Measurements from ENCODE around the gene AJAP1.

The AJAP1 gene

DNA sequence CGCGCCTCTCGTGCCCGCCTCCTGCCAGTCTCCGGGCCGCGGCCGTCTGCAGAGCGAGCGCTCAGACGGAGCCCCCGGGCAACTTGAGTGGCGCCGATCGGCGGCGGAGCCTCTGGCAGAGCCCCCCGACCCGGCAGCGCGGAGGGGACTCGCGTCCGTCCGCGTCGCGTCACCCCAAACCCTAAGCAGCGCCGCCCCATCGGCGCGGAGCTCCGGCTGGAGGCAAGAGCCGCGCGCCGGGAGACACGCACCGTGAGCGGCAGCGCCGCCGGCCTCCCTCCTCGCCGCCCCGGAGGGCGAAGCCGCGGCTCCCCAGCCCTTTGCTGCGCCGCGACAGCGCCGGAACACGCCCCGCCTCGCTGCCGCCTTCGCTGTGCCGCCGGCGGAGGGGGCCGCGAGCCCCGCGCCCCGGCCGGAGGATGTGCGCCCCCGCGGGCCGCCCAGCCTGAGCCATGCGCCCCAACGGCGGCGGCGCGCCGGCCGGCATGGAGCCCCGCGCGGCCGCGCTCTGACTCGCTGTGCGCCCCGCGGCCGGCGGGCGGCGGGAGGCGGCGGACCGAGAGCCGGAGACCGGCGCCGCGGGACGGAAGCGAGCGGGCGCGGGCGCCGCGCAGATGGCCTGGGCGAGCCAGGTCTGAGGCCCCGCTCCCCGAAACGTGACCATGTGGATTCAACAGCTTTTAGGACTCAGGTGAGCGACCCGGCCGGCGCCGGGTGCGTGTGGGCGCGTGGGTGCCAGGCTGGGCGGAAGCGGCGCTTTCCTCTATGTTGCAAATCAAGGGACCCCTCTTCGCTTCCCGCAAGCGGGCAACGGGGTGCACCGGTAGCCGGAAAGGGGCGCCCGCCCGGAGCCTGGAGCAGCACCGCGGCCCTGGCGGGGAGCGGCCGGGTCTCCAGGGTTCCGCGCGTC, 610 bp downstream of the AJAP1 start:
- H3K9me3 Mint-ChIP-seq, result no peaks in the 10 kb centered on the region
- H3K36me3 Mint-ChIP-seq (ENCODE audit: insufficient read depth), result no peaks in the 10 kb centered on the region
- no peak overlapping the region for H3K4me3 Mint-ChIP-seq
- no peaks in the 10 kb centered on the region for H3K4me1 Mint-ChIP-seq
- no peak for ATAC-seq (replicated peaks; ENCODE audit: extremely low read depth, poor library complexity, severe bottlenecking)
- no peak overlapping the region for H3K27ac Mint-ChIP-seq (ENCODE audit: low read depth)
- peaks cover 40% of the 10 kb centered on the region for H3K27me3 Mint-ChIP-seq
- DNase-seq (ENCODE audit: low spot score in 2 of 2), result no peak

DNA sequence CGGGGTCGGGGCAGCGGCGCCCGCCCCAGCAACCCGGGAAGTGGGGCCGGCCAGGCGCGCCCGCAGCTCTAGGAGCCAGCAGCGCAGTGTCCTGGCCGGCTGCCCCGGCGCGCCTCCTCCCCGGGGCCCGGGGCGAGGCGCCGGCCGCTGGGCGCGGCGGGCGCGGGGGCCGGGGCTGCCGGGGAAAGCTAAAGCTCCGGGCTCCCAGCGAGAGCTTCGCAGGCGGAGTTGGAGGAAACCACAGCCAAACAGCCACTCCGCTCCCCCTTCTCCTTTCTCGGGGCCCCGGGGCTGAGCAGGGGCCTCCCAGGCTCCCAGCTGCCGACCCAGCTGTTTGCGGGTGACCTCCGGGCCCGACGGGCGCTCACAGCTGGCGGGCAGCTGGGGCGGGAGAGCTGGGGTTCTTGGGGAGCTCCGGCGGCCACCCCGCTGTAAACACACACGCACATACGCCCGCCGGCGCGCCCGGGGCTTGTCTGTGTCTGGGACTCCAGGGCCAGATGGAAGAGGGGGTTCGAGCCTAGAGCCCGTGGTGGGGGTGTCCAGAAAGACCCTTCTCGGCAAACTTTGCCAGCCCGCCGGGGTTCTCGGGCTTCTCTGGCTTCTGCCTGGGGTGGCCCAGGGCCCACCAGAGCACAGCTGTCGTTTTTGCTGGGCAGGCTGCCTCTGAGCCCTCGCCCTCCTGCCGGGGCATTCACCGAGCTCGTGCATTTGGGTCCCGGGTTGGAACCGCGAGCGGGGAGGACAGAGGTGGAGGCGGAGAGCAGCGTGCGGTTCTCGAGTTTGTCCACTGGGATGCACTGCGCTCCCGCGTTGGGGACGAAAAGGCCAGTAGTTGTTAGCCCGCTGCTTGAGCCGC, 1.5 kb downstream of the AJAP1 start:
- DNase-seq (ENCODE audit: low spot score in 2 of 2) (no peak), ATAC-seq (replicated peaks; ENCODE audit: extremely low read depth, poor library complexity, severe bottlenecking) (no peak)
- H3K9me3 Mint-ChIP-seq, result no peaks in the 10 kb centered on the region
- H3K27ac Mint-ChIP-seq (ENCODE audit: low read depth), result no peak overlapping the region
- H3K4me3 Mint-ChIP-seq, result no peak overlapping the region
- H3K36me3 Mint-ChIP-seq (ENCODE audit: insufficient read depth), result no peaks in the 10 kb centered on the region
- no peaks in the 10 kb centered on the region for H3K4me1 Mint-ChIP-seq
- H3K27me3 Mint-ChIP-seq, result peaks cover 49% of the 10 kb centered on the region

DNA sequence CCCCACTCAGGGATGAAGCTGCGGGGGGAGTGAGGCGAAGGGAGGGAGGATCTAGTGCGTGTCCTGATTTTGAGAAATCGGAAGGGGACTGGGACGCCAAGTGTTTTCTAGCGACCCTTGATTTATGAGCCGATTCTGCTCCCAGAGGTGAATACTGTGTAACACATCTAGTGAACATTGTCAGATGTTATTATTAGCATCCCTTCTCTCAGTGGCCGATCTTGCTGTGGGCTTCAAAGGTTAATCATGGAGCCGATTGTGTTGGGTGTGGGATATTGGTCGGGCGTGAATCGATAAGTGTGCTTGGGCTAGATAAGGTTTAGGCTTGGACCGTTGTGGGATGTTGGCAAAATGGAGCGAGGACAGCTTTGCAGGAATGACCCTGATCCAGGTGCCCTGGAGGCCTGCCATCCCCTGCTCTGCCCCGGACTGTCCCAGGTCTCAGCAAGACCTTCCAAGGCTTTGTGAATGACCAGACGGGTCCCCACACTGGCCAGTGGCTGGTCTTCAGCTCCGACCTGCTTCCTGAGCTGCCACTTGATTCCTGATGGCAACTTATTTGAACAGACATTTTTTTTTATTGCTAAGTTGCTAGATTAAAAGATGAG, 2.2 kb downstream of the AJAP1 start:
- Mint-ChIP-seq H3K9me3 (no peaks in the 10 kb centered on the region), H3K36me3 (ENCODE audit: insufficient read depth) (no peaks in the 10 kb centered on the region), H3K27me3 (peaks cover 53% of the 10 kb centered on the region), H3K4me1 (no peaks in the 10 kb centered on the region), H3K4me3 (no peak overlapping the region), H3K27ac (ENCODE audit: low read depth) (no peak overlapping the region)
- no peak for ATAC-seq (replicated peaks; ENCODE audit: extremely low read depth, poor library complexity, severe bottlenecking)
- DNase-seq (ENCODE audit: low spot score in 2 of 2), result no peak

DNA sequence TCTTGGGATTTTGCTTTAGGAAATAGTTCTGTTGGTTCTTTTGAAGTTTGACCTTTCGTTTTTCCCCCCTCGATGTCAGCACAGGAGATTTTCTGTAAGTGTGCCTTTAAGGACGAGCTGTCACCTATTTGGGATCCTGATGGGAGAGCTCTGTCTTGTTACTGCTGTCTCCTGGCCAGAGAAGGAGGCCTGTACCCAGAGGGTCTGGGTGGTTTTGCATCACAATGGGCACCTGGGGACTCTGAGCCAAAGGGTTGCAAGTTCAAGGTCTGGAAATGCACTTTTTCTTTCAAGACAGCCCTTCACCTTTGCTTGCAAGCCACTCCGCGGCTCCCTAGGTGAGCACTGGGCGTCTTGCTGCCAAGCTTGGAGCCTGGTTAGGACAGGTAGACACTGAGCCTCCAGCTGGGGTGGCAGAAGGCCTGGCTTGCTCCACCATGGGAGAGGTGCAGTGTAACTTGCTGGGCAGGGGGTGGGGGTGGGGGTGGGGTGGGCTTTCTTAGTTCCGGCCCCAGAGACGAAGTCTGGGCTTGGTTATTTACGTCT, 2.9 kb downstream of the AJAP1 start:
- no peaks in the 10 kb centered on the region for H3K9me3 Mint-ChIP-seq
- no peak overlapping the region for H3K4me3 Mint-ChIP-seq
- H3K4me1 Mint-ChIP-seq, result no peaks in the 10 kb centered on the region
- H3K27me3 Mint-ChIP-seq, result peaks cover 56% of the 10 kb centered on the region
- ATAC-seq (replicated peaks; ENCODE audit: extremely low read depth, poor library complexity, severe bottlenecking) (no peak), DNase-seq (ENCODE audit: low spot score in 2 of 2) (no peak)
- H3K36me3 Mint-ChIP-seq (ENCODE audit: insufficient read depth), result no peaks in the 10 kb centered on the region
- no peak overlapping the region for H3K27ac Mint-ChIP-seq (ENCODE audit: low read depth)

DNA sequence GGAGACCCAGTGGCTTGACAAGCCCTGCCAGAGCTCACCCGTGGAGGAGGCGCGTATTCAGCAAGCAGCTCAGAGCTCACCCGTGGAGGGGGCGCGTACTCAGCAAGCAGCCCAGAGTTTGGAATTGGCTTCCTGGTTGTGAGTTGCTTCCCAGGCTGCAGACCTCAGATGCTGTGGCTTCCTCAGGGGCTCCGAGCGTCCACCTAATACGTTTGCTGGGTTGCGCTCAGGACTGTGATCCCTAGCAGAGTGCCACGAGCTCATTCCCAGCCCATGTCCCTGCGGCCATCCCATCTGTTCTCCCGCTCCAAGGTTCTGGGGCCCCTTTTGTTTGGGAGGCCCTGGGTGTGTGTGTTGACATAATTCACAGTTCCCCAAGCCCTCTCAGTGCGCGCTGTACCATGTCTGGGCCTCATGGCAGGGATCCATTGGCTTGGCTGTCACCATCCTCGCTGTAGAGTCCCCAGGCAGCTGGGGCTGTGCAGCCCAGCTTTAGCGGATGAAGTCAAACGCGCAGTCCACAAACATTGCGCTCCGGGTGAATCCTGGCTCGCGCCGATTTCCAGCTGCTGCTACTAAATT, 3.6 kb downstream of the AJAP1 start:
- Mint-ChIP-seq H3K4me3 (no peak overlapping the region), H3K36me3 (ENCODE audit: insufficient read depth) (no peaks in the 10 kb centered on the region), H3K27ac (ENCODE audit: low read depth) (no peak overlapping the region), H3K4me1 (no peaks in the 10 kb centered on the region), H3K9me3 (no peaks in the 10 kb centered on the region), H3K27me3 (peaks cover 63% of the 10 kb centered on the region)
- ATAC-seq (replicated peaks; ENCODE audit: extremely low read depth, poor library complexity, severe bottlenecking) (no peak), DNase-seq (ENCODE audit: low spot score in 2 of 2) (no peak)

DNA sequence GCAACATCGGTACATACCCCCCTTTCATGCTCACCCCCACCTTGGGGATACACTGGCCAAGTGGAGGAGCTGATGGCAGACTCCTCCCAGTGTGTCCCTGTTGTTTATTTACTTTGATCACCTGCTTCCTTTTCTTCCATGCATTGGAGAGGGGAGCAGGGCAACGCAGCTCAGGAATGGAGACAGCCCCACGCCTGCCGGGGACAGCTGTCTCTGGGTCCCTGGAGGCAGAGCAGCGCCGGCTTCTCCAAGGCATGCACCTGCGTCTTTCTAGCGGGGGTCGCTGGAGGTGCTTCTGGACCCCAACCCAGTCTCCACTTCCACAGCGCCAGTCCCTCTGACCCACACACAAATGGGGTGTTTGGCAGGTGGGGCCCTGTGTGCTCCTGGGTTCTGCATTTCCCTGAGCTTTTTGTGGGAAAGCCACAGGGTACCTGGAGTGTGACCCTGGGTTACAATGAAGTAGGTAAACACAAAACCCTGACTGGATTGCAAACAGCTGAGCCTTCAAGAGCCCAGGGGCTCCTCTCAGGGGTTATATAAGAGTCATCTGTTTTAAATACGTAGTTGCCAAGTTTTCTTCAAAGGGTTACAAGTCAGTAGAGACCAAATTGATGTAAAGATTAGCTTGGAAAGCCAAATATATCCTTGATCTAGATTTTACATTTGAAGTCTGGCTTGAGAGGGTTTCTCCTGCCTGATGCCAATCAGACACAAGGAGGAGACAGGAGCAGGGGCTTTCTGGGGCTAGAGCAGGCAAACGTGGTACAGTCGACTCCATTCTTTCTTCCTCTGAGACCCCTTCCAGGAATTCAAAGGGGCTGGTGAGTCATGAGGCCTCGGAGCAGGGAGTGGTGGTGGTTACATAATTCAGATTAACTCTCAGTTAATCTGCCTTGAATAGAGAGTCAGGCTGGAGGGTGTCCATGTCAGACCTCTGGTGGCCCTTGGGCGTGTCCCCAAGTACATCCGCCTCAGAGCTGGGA, 4.5 kb downstream of the AJAP1 start:
- no peak overlapping the region for H3K4me3 Mint-ChIP-seq
- H3K4me1 Mint-ChIP-seq, result no peaks in the 10 kb centered on the region
- DNase-seq (ENCODE audit: low spot score in 2 of 2) (no peak), ATAC-seq (replicated peaks; ENCODE audit: extremely low read depth, poor library complexity, severe bottlenecking) (no peak)
- H3K36me3 Mint-ChIP-seq (ENCODE audit: insufficient read depth), result no peaks in the 10 kb centered on the region
- peaks cover 65% of the 10 kb centered on the region for H3K27me3 Mint-ChIP-seq
- H3K27ac Mint-ChIP-seq (ENCODE audit: low read depth), result no peak overlapping the region
- no peaks in the 10 kb centered on the region for H3K9me3 Mint-ChIP-seq

DNA sequence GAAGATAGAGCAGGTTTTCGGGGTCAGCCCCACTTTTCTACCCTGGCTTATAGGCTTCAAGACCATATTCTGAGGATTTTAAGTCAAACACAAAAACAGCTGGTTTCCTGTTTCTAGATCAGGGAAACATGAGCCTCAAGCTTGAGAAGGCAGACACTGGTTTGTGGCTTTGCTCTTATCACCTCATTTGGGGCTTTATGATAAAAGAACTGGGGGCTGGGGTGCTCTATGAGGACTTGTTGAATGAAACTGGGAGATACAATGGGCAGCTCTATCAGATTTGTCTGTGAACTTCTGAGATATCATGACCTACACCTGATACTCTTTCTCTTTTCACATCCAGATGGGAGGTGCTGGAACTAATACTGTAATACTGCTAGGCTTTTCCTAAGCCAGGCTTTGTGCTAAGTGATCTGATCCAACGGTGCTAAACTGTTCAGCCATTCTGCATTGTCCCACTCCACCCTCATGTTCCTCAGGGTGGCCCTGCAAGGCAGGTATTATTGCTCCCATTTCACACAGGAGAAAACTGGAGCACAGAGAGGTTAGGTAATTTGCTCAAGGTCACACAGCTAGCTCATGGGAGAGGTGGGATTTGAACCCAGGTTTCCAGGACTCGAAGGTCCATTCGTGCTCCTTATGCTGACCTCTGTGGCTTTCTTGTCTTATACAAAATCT, 6.6 kb downstream of the AJAP1 start:
- Mint-ChIP-seq H3K9me3 (no peaks in the 10 kb centered on the region), H3K36me3 (ENCODE audit: insufficient read depth) (no peaks in the 10 kb centered on the region), H3K4me1 (no peaks in the 10 kb centered on the region), H3K4me3 (no peak overlapping the region), H3K27me3 (peaks cover 74% of the 10 kb centered on the region), H3K27ac (ENCODE audit: low read depth) (no peak overlapping the region)
- no peak for ATAC-seq (replicated peaks; ENCODE audit: extremely low read depth, poor library complexity, severe bottlenecking)
- no peak for DNase-seq (ENCODE audit: low spot score in 2 of 2)

DNA sequence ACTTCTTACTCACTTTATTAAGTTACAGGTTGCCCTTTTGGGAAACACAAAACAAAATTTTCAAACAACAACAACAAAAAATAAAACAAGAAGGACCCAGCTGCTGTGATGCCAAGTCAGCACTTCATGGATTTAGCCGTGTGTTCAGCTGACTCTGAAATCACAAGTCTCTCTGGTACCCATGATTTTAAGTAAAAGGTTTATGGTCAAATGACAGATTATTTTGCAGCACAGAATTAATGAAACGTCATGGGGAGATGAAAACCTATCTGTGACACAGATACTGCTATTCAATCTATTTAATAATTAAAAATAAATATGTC, 7.1 kb downstream of the AJAP1 start:
- peaks cover 69% of the 10 kb centered on the region for H3K27me3 Mint-ChIP-seq
- H3K27ac Mint-ChIP-seq (ENCODE audit: low read depth), result no peak overlapping the region
- H3K9me3 Mint-ChIP-seq, result no peaks in the 10 kb centered on the region
- no peak overlapping the region for H3K4me3 Mint-ChIP-seq
- ATAC-seq (replicated peaks; ENCODE audit: extremely low read depth, poor library complexity, severe bottlenecking) (no peak), DNase-seq (ENCODE audit: low spot score in 2 of 2) (no peak)
- no peaks in the 10 kb centered on the region for H3K4me1 Mint-ChIP-seq
- no peaks in the 10 kb centered on the region for H3K36me3 Mint-ChIP-seq (ENCODE audit: insufficient read depth)

DNA sequence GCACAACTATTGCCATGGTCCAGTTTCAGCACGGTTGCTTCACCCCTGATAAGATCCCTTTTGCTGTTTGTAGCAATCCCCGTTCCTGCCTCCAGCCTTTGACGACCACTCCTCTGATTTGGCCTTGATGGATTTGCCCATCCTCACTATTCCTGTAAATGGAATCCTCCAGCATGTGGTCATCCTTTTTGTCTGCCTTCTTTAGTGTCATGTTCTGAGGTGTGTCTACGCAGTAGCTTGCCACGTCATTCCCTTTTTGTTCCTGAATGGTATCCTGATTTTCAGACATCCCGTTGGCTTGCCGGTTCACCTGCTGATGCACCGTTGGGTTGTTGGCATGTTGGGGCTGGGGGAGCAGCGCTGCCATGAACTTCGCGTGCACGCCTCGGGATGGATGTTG, 7.8 kb downstream of the AJAP1 start:
- ATAC-seq (replicated peaks; ENCODE audit: extremely low read depth, poor library complexity, severe bottlenecking) (no peak), DNase-seq (ENCODE audit: low spot score in 2 of 2) (no peak)
- H3K27ac Mint-ChIP-seq (ENCODE audit: low read depth), result no peak overlapping the region
- H3K36me3 Mint-ChIP-seq (ENCODE audit: insufficient read depth), result no peaks in the 10 kb centered on the region
- peaks cover 63% of the 10 kb centered on the region for H3K27me3 Mint-ChIP-seq
- H3K4me1 Mint-ChIP-seq, result no peaks in the 10 kb centered on the region
- no peak overlapping the region for H3K4me3 Mint-ChIP-seq
- no peaks in the 10 kb centered on the region for H3K9me3 Mint-ChIP-seq

DNA sequence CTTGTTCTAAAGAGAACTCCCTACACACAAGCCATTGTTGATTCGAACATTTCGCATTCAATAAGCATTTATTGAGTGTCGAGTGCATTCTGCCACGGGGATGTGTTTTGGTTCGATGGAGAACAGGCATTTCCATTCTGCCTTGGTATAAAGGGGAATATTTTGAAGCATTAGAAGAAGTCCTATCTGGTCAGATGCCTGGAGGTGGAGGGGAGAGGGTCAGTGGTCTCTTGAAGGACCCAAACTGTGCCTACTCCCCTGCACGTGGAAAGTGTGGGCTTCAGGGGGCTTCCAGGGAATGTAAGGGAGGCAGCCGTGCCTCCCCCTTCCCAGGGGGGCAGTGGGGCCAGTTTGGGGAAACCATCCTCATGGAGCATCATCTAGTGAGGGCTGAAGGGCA, 8.3 kb downstream of the AJAP1 start:
- Mint-ChIP-seq H3K4me1 (no peaks in the 10 kb centered on the region), H3K27ac (ENCODE audit: low read depth) (no peak overlapping the region), H3K27me3 (peaks cover 59% of the 10 kb centered on the region), H3K9me3 (no peaks in the 10 kb centered on the region), H3K4me3 (no peak overlapping the region), H3K36me3 (ENCODE audit: insufficient read depth) (no peaks in the 10 kb centered on the region)
- ATAC-seq (replicated peaks; ENCODE audit: extremely low read depth, poor library complexity, severe bottlenecking) (no peak), DNase-seq (ENCODE audit: low spot score in 2 of 2) (no peak)

DNA sequence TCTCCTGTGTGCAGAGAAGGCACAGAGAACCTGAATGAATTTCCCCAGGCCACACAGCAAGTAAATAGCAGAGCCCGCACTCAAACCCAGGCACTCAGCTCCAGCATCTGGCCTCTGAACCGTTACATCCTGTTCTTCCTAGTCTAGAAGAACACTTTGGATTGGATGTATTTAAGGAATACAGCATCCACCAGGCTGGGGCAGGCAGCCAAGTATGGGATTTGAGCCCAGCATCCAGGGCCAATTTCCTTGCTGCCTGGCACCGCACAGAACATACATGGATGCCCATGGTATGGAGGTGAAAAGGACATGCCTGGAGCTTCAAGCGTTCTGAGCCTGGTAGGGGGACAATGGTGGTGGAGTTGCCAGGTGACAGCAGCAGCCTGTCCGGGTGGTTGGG, 9.7 kb downstream of the AJAP1 start:
- Mint-ChIP-seq H3K27me3 (peaks cover 53% of the 10 kb centered on the region), H3K4me3 (no peak overlapping the region), H3K4me1 (no peaks in the 10 kb centered on the region), H3K27ac (ENCODE audit: low read depth) (no peak overlapping the region), H3K9me3 (no peaks in the 10 kb centered on the region), H3K36me3 (ENCODE audit: insufficient read depth) (no peaks in the 10 kb centered on the region)
- DNase-seq (ENCODE audit: low spot score in 2 of 2) (no peak), ATAC-seq (replicated peaks; ENCODE audit: extremely low read depth, poor library complexity, severe bottlenecking) (no peak)
